Activated CD4-positive, CD25-positive, alpha-beta regulatory T cell (primary cell): ENCODE measurements around the gene FNDC11.
A peak's percentile ranks its signal among the peaks of the same experiment; 100 is the strongest.
"Not testable (repeated sequence)": the region's sequence is repeated elsewhere in the genome, so short reads cannot be mapped to it uniquely, and the experiment has no call there.

Source experiments
- DNase-seq, 4 experiments: peaks; one replicate each; lab custom pipeline; 2025; lab: John Stamatoyannopoulos, UW

Gene FNDC11, protein sequence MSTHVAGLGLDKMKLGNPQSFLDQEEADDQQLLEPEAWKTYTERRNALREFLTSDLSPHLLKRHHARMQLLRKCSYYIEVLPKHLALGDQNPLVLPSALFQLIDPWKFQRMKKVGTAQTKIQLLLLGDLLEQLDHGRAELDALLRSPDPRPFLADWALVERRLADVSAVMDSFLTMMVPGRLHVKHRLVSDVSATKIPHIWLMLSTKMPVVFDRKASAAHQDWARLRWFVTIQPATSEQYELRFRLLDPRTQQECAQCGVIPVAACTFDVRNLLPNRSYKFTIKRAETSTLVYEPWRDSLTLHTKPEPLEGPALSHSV

DNA sequence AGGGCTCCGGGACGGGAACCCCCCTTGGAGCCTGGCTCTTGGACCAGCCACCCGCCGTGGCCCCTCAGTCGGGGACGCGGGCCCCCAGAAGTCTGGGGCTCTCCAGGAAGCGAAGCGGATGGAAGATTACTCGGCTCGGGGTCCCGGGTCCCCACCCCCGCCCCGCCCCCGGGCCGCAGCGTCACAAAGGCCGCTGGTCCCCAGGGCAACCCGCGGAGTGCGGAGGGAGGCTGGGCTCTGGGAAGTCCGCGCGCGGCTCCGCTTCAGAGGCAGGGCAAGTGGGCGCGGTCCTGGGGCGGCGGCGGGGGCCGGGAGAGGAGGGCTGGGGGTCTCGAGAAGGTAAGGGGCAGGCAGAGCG lies at the start of gene FNDC11:
TSS of gene FNDC11 (plus strand) at position 227 of the 358 bp plus-strand sequence. CDS start 1,505 bp downstream, outside the sequence.
- DNase-seq: peak in 1 of 4 experiments; percentile 32

DNA sequence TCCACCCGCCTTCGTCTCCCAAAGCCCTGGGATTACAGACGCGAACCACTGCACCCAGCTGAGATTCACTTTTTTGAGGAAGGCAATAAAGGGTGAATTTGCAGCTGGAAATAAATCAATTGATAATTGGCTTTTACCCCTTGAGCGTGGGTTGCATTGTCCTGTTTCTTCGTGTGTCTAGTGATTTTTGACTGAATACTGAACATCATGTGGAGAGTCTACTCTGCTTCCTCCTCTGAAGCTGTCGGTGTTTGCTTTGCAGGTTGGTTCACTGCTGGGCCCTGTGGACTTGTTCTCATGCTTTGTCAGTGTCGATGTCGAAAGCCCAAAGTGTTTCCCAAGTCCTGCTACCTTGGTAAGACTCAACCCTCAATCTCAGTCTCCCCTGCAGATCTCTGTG lies 49.3 kb upstream of the FNDC11 start:
- no peak for DNase-seq

DNA sequence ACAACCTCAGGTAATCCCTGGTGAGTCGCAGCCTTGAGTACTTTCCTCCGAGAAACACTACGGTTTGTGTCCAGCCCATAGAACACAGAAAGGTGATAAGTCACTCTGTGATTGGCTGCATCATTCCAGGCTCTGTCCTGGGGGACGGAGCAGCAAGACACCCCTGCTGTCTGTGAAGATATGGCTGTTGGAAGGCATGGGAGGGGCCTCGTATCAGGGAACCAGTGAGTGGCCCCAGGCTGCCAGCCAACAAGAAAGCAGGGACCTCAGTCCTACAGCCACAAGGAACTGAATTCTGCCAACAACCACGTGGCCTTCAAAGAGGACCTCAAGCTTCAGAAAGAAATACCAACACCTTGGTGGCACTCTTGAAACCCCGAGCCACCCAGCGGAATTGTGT lies 48.7 kb upstream of the FNDC11 start:
- DNase-seq: no peak

DNA sequence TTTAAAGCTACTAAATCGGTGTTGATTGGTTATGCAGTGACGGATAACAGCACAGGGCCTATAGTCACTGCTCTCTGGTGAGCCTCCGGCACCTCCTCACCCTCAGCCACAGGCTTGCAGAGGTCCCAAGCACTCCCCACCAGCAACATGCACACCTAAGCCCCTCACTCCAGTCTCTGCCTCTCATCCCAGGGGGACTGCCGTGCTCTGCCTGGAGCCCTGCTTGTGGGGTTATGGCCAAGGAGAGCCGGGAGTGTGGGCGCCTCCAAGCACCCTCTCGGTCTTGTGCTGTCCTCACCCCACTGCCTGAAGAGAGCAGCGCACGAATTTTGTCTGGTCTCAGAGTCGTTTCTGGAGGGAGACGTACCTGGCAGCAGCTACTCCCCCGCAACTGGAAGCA lies 48.2 kb upstream of the FNDC11 start:
- no peak for DNase-seq

DNA sequence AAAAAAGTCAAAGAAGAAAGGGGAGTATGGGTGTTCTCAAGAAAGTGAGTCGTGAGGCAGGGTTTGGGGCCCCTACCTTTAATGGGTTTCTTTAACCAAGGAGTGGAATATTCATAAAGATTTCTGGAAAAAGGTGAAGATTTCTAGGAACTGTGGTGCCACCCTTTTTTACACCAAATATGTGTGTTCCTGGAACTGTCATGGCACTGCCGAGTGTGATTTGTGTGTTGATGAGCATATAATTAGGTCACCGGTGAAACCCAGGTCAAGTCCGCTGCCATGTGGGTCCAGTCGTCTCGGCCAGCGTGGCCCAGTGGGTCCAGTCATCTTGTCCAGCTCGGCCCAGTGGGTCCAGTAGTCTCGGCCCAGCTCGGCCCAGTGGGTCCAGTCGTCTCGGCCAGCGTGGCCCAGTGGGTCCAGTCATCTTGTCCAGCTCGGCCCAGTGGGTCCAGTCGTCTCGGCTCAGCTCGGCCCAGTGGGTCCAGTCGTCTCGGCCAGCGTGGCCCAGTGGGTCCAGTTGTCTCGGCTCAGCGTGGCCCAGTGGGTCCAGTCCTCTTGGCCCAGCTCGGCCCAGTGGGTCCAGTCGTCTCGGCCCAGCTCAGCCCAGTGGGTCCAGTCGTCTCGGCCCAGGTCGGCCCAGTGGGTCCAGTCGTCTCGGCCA lies 46.7 kb upstream of the FNDC11 start:
- DNase-seq: no peak

DNA sequence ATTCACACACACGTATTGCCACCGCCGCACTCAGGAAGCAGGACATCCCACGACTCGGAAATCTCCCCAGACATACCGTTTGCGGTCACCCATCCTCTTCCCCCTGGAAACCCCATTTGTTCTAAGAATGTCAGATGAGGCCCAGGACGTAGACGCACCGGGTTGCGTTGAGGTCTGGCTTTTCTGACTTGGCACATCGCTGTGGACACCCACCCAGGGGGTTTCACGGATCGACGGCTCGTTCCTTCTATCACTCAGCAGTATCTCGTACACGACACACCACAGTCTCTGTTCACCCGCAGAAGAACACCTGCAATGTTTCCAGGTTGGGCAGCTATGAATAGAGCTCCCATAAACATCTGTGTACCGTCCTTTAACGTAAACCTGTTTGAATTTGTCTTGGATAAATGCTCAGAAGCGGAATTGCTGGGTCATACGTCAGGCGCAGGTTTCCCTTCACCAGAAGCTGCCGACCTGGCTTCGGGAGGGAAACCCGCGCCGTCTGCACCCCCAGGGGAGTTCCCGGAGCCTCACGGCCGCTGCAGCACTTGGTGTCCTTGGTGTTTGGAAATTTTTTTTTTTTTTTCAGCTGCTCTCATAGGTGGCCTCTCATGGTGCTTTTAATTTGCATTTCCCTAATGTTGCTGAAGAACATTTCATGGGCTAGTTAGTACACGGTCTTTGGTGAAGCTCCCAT lies 45.7 kb upstream of the FNDC11 start:
- no peak for DNase-seq

DNA sequence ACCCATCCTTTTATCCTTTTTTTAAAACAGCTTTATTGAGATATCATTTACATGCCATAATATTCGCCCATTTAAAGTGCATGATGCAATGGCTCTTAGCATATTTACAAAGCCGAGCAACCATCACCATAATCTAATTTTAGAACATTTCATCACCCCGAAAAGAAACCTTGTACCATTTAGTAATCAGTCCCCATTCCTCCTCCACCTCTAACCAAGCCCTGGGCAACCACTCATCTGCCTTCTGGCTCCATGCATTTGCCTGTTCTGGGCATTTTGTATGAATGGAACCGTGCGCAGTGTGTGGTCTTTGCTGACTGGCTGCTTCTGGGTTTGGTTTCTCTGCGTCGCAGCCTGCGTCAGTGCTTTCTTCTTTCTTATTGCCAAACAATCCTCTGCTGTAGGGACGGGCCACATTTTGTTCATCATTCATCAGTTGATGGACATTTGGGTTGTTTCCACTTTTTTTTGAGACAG lies 44.8 kb upstream of the FNDC11 start:
- DNase-seq: no peak

DNA sequence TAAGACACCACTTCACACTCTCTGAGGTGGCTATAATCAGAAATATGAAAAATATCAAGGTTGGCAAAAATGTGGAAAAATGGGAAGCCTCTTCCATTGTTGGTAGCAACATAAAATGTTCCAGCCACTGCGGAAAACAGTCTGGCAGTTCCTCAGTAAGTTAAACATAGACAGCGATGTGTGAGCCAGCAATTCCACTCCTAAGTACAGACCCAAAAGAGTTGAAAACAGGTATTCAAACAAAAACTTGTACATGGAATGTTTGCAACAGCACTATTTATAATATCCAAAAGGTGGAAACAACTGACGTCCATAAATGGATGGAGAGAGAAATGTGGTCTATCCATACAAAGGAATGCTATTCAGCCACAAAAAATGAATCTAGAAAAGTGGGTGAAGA lies 40.8 kb upstream of the FNDC11 start:
- no peak for DNase-seq

DNA sequence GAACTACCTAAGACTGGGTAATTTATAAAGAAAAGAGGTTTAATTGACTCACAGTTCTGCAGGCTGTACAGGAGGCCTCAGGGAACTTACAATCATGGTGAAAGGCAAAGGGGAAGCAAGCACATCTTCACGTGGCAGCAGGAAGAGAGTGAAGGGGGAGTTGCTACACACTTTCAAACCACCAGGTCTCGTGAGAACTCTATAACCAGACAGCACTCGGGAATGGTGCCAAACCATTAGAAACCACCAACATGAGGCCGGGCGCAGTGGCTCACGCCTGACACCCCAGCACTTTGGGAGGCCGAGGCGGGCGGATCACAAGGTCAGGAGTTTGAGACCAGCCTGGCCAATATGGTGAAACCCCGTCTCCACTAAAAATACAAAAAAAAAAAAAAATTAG lies 39.4 kb upstream of the FNDC11 start:
- DNase-seq: not testable (repeated sequence)

DNA sequence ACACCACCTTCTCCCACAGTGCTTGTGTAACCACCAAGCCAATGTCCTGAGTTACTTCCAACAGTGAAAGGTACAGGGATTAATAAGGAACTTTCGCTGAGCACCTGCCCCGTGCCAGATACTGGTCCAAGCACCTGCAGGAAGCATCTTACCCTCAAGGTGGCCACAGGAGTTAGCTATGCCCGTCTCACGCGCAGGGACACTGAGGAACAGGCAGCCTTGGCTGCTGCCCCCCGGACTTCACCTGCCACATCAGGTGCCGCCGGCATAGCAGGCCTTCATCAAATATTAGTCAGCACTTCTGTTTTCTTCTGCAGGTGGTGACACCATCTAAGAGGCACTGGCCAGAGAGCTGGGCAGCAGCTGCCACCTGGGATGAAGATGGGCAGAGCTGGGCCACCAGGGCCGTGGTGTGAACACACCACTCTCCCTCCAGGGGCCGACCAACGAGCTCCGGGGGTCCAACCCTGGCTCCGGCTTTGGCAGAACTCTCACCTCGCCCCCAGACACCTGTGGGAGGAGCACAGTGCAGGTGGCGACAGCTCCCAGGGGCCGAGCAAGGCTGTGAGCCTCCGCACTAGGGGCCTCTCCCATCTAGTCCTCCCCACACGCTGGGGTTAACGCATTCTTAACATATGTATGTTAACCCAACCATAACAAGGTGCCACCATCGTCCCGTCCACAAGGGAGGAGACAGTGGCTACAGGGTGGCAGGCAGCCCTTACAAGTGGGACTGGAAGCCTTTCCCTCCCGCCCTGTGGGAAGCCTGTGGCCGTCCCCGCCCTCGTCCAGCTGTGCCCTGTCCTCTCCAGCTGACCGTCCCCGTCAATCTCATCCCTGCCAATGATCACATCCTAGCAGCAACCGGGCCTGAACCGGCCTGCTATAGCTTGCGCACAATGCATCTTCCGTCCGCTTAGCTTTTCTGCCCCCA lies 36.3 kb upstream of the FNDC11 start:
- no peak for DNase-seq

DNA sequence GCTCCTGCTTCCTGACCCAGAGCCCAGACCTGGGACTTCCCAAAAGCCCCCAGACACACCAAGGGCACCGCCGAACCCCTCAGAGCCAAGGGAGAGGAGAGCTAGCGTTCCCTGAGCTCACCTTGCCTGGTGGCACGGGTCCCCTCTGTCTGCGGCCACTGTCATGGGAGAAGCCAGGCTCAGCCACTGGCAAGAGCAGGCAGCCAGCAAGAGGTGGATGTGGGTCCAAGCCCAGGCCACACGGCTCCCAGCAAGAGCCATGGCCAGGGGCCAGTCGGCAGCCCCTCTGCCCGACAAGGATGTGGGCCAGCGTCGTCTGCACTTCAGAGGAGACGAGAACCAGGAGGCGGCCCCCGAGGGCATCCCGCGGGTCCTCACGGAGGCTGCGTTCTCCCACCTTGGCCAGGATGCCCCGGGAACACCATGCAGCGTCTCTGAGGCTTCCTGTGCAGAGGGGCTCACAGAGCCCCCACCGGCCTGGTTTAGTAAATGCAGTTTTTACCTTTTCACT lies 35.6 kb upstream of the FNDC11 start:
- DNase-seq: no peak

DNA sequence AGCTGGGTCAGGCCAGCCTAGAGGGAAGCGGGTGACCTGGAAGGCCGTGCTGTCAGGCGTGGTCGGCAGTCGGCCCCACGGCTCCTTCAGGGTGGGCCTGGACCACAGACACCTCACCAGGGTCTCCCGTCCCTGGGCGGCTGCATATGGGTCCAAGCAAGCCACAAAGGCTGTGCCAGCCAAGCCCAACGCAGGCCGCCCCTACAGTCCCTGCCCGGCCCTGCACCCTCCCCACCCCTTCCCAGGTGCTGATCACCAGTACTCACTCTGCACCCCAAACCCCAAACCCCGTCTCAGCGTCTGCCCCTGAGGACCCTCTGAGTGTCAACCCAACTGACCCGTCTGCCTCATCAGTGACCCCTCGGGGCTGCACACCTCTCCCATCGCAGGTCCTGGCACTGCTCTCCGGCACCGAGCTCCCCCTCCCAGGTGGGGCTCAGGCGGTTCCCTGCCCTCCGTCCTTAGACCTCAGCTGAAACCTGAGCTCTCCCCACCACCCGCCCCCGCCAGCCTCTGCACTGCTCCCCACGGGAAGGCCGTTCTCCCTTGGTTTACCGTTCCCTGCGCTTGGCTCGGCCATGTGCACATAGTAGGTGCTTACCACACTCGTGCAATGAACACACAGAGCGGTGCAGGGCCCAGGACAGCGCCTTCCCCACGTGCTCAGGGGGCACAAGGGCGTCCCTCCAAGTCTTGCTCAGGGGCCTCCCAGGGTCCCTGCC lies 34.9 kb upstream of the FNDC11 start:
- DNase-seq: no peak

DNA sequence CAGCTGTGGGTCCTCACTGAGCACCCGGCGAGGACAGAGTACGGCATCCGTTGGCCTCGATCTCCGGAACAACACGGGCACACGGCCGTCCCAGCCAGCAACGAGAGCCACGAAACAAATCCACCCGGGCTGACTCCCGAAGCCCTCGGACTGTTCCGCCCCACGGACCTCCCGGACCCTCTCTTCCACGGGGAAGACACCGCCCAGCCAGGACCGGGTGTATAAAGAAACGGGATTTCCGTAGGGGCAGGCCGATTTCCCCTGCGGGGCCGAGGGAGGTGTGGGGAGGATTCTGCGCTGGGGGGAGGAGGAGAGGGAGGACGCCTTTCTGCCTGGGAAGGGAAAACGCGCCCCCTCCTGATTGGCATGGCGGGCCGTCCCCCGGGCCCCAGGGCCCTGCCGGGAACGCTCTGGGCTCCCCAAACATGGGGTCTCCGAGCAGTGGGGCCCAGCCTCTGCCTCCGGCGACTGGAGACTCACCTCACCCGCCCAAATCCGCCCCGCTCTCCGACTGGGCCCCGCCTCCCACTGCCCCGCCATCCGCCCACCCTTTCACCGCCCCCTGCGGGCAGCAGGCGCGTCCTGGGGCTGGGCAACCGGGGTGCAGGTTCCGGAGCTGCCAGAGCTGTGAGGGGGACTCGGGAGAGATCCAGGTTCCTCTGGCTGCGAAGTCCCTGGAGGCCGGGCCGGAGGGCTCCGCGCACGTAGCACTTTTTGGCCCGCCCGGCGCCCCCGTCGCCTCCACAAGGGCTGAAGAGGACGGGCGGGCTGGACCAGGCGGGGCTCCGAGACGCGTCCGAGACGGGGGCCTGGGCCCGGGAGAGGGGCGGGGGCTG lies 34.1 kb upstream of the FNDC11 start:
- DNase-seq: peak; percentile 34 to 54 (median 42)

DNA sequence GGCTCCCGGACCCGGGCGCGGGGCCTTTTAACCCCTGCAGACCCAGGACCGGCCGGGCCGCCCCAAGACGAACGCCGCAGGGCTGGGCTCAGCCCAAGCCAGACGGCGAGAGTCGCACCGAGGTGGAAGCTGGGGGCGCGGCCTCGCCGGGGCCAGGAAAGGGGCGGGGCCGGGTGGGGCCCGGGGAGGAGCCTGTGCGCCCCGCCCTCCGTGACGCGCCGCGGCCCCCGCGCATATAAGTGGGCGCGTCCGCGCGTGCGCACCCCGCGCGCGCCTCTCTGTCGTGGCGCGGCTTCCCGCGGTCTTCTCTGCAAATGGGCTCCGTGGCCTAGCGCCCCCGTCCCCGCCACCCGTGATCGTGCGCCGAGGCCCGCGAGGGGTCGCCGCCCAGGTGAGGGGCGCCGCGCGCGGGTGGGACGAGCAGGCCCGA lies 33.4 kb upstream of the FNDC11 start, which contains the start of gene PPDPF:
TSS of gene PPDPF (plus strand) at position 262 of the 430 bp plus-strand sequence. CDS start 544 bp downstream, outside the sequence.
- DNase-seq: peak; percentile 72 to 83 (median 82)

DNA sequence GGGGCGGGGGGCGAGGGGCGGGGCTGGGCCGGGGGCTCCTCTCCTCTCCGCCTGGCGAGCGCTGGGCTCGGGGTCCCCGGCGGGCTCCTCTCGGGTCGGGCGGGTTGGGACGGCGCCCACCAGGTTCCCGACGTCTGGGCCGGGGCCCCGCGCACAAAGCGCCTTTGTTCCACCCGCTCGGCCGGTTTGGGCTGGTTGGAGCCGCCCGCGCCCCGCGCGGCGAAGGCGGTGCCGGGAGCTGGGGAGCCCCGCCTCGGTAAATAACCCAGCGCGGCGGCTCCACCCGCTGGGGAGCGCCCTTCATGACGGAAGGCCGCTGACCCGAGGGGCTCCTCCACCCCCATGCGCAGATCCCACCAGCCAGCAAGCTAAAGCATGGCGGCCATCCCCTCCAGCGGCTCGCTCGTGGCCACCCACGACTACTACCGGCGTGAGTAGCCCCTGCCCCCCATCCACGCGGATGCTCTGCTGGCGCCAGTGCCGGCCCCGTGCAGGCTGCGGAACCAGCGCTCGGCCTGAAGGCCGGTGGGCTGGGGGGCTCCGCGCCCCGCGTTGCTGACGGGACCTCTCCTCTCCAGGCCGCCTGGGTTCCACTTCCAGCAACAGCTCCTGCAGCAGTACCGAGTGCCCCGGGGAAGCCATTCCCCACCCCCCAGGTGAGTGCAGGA lies 32.9 kb upstream of the FNDC11 start:
- DNase-seq: peak; percentile 41 to 66 (median 55)

DNA sequence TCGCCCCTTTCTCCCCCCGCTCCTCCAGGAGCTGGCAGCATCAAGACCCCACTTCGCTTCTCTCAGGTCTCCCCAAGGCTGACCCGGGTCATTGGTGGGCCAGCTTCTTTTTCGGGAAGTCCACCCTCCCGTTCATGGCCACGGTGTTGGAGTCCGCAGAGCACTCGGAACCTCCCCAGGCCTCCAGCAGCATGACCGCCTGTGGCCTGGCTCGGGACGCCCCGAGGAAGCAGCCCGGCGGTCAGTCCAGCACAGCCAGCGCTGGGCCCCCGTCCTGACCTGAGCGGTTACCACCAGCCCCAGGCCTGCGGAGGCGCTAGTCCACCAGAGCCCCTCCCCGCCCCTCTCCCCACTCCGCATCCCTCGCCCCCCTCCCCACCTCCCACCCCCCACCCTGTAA lies 32.4 kb upstream of the FNDC11 start:
- no peak for DNase-seq

DNA sequence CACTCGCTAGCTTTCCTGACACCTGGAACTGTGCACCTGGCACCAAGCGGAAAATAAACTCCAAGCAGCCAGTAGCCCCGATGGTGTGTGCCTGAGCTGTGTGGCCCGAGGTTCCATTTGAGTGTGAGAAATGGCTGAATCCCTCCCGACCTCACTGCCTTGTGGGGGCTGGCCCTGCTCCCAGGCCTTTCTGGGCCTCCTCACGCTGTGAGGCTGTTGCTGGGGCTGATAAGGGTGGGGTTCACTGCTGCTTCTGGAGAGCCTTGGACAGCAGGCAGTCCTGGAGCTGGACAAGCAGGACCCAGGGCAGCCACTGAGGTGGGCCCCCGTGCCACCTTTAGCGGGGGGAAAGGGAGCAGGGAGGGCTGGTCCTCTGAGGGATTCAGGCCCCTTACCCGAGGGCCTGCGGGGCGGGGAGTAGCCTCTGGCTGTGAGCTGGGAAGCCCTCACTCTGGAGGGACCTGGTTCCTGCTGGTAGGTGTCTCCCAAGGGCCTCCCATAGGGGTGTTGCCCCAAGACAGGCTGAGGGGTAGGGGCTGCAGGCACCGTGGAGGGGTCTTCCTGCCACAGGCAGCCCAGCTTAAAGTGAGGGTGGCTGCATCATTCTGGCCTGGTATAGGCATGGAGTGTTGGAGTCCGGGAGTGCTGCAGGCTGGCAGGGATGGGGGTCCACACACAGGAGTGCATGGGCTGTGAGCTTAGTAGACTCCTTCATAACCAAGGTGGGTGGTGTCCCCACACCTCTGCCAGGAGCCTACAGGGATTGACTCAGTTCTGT lies 31.7 kb upstream of the FNDC11 start:
- DNase-seq: no peak

DNA sequence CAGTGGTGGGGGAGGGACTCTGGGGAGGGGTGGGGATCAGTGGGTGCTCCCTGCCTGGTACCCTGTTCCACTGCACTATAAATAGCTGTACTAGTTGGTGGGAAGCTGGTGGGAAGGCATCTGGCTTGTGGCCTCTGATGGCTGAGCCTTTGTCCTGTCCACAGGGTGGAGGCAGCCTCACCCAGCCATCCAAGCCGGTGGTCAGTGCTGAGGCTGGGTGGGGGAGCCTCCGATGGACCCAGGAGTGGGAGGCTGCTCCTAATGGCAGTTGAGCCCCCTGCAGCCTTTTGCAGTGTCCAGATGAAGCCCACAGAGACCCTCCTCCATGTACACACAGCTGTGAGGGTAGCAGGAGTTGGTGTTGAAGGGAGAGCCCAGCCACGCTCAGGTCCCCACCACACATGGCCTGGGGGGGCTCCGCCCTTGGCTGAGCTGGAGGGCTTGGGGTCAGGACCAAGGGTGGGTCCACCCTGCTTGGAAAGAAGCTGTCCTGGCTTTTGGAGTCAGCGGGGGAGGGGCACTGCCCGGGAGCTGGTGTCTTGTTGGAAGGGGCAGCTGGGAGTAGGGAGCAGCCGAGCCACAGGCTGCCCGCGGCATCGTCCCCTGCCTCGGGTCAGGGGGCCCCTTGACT lies 30.9 kb upstream of the FNDC11 start:
- DNase-seq: no peak
